Stimulated activated CD4-positive, alpha-beta T cell treated with anti-CD3 and anti-CD28 coated beads, Interleukin-12 subunit alpha, Interleukin-12 subunit beta, amount 100 ng/mL, for 48 hours (primary cell): ENCODE data around the gene URAD.

ENCODE experiments used
- DNase-seq, 3 donors: peaks; one replicate each; pipeline ENCODE4 v3.0.0-alpha.2; 2020; ENCODE audit warnings: low read depth in 2 of 3, low spot score in 1 of 3

Gene URAD

DNA sequence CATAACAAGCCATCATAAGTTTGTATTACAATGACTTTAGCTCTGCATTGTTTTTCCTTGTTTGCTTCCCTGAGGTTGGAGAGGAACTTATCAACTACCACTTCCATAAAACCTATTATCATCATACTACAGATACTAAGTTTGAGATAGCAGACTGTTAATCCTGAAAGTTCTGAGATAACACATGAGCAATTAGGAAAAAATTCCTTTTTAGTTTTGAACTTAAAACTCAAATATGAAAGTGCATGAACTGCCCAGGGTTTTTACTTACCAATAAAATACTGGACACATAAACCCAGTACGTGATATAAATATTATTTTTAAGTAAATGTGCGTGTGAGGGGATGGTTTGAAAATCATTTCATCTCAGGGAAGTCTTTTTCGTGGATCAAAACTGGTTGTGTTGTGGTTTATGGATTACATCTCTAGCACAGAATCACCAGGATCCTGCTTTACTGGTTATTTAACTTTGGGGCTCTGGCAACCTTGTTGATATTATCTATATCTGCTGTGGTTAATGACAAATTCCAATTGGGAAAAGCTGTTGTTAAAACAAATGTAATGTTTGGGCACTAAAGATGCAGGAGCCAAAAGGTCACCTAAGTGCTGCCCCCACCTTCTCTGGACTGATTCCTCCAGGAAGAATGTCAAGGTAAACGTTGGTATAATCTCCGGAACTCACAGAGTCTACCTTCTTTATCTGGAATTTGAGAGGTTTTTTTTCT is 31.8 kb downstream of the URAD start:
- no peak for DNase-seq

- no peak for DNase-seq
Measured at GRCh38 chr13:27955014-27955591, 33.4 kb downstream of the URAD start.

DNA sequence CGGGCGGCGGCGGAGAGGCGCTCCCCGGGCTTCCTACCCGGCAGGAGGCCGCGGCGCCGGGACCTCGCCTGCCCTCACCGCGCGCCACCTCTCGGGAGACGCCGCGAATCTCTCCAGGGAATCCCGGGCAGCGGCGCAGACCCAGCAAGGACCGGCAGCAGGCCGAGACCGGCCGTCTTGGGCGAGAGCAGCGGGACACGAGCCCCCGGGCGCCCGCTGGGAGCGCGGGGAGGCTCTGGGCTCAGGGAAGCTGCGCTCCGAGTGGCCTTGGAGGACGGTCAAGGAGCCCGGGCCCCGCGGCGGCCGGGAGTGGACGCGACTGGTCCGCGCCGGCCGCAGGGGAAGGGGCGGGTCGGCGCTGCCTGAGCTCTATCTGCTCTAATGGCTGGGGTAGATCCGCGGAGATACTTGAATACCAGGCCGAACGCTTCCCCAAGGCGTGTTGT is 34.1 kb downstream of the URAD start:
- DNase-seq: no peak

- peak; percentile 45 to 70 (median 63) for DNase-seq
Measured at GRCh38 chr13:27953676-27954405, 34.7 kb downstream of the URAD start.

GRCh38 chr13:27952876-27953675 is 35.4 kb downstream of the URAD start:
- no peak for DNase-seq

GRCh38 chr13:27942972-27943371 is 45.5 kb downstream of the URAD start:
- DNase-seq: no peak

GRCh38 chr13:27933580-27934328 is 54.7 kb downstream of the URAD start:
- DNase-seq: no peak

- DNase-seq: no peak
Measured at GRCh38 chr13:27933118-27933517, 55.4 kb downstream of the URAD start.

- no peak for DNase-seq
Measured at GRCh38 chr13:27929868-27930267, 58.6 kb downstream of the URAD start.

DNA sequence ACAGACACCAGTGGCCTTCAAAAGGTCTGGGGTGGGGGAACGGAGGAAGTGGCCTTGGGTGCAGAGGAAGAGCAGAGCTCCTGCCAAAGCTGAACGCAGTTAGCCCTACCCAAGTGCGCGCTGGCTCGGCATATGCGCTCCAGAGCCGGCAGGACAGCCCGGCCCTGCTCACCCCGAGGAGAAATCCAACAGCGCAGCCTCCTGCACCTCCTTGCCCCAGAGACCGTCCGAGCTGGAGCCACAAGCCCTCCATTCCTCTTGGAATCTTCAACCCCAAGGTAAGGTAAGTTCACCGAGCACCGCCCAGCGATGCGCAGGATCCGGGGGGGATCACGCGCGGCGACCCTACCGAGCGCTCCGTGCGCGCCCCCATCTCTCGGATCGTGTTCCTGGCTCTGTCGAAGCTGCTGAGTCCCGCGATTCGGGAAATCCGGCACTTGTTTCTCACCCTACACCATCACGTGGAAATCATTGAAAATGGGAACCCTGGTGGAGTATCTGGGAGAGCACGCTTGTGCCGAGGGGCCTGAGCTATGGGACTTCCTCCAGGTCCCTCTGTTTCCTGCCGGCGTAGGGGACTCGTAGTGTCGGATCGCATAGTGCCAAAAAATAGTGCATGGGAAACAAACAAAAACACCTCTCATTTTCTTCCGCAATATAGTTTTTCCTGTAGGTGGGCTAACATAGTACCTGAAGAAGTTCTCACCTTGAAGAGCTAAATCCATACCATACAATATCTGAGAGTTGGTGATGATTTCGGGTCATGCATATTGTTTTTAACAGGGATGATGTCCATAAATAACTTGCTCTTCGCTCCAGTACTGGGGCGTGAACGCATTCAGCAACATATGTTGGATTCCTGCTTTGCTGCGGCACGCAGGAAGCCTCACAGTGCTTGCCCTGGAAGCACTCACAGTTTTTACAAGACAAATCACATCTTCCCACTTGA is 59.4 kb downstream of the URAD start:
- DNase-seq: no peak

GRCh38 chr13:27928353-27928804 is 60.1 kb downstream of the URAD start:
- no peak for DNase-seq
